IMR-90 (cell line): ENCODE measurements around the gene ADGRF1. TPM values are rescaled to one million over a fixed set of nuclear protein-coding genes. Genes with fewer than 3 reads are reported as not detected.

Experiments used
- ATAC-seq: fragments of 200-7000 bp; cut with Tn5 transposase; 2 replicates; pipeline ENCODE4 v1.9.1; 2020; ENCODE audit warnings: low read depth, mild to moderate bottlenecking, moderate library complexity
- BruUV-seq: library from RNA; stranded (reverse); fragments of 400-500 nt; replicated peaks from 2 replicates; lab custom pipeline; 2021; lab: Mats Ljungman, UMichigan
- CTCF ChIA-PET: fragments of 300-600 bp; formaldehyde crosslinking; extraction: SDS; loops from one replicate; lab custom pipeline; 2021; ENCODE audit warnings: antibody characterized with exemption; lab: Yijun Ruan, JAX
- POLR2A ChIA-PET: fragments of 300-600 bp; sonication (Branson Sonifier 250); formaldehyde crosslinking; loops from one replicate; lab custom pipeline; 2022; ENCODE audit warnings: antibody characterized with exemption; ENCODE audit not compliant: unreplicated experiment; lab: Charles Lee
- DNase-seq: peaks from one replicate; pipeline ENCODE4 v3.0.0; 2013
- H2AFZ ChIP-seq: replicated peaks from 2 replicates; pipeline ENCODE3; 2013; ENCODE audit warnings: low read length, mild to moderate bottlenecking; ENCODE audit not compliant: poor library complexity
- H2AK5ac ChIP-seq: 2 replicates; pipeline ENCODE4 v1.6.1; 2013; ENCODE audit warnings: low read depth, low read length, inconsistent platforms
- H2AK9ac ChIP-seq: replicated peaks from 2 replicates; pipeline ENCODE3; 2013; ENCODE audit warnings: mild to moderate bottlenecking, low read depth, low read length, moderate library complexity; ENCODE audit not compliant: poor library complexity
- H2BK120ac ChIP-seq: 2 replicates; pipeline ENCODE4 v1.6.1; 2013; ENCODE audit warnings: low read depth, low read length, inconsistent platforms
- H2BK15ac ChIP-seq: 3 replicates; pipeline ENCODE4 v1.6.1; 2013; ENCODE audit warnings: low read depth, low read length, inconsistent platforms
- H2BK20ac ChIP-seq: 2 replicates; pipeline ENCODE4 v1.6.1; 2013; ENCODE audit warnings: low read depth, mild to moderate bottlenecking, inconsistent platforms, low read length, moderate library complexity
- H2BK5ac ChIP-seq: 2 replicates; pipeline ENCODE4 v1.6.1; 2013; ENCODE audit warnings: mild to moderate bottlenecking, low read depth, low read length, inconsistent platforms; ENCODE audit not compliant: poor library complexity, severe bottlenecking
- H3K14ac ChIP-seq: replicated peaks from 2 replicates; pipeline ENCODE4 v1.6.1; 2013; ENCODE audit warnings: low read depth, low read length, inconsistent platforms
- H3K18ac ChIP-seq: 2 replicates; pipeline ENCODE4 v1.6.1; 2013; ENCODE audit warnings: low read depth, low read length, control low read depth
- H3K23ac ChIP-seq: 2 replicates; pipeline ENCODE4 v1.6.1; 2013; ENCODE audit warnings: low read depth, low read length, inconsistent platforms
- H3K27ac ChIP-seq: 2 replicates; pipeline ENCODE4 v1.5.1; 2013; ENCODE audit warnings: mild to moderate bottlenecking, control low read depth, low read length; ENCODE audit not compliant: insufficient read depth
- H3K27me3 ChIP-seq: 2 replicates; pipeline ENCODE4 v1.6.1; 2013; ENCODE audit warnings: low read length; ENCODE audit not compliant: control insufficient read depth, insufficient read depth
- H3K36me3 ChIP-seq: 2 replicates; pipeline ENCODE4 v1.6.1; 2013; ENCODE audit warnings: low read length, mixed read lengths; ENCODE audit not compliant: control insufficient read depth, insufficient read depth
- H3K4ac ChIP-seq: 2 replicates; pipeline ENCODE4 v1.6.1; 2013; ENCODE audit warnings: low read depth, low read length, inconsistent platforms
- H3K4me1 ChIP-seq: 2 replicates; pipeline ENCODE4 v1.6.1; 2013; ENCODE audit warnings: low read length, mixed read lengths; ENCODE audit not compliant: control insufficient read depth, insufficient read depth
- H3K4me2 ChIP-seq: 2 replicates; pipeline ENCODE4 v1.6.1; 2013; ENCODE audit warnings: low read depth, mild to moderate bottlenecking, control low read depth, low read length, moderate library complexity
- H3K4me3 ChIP-seq: 2 replicates; pipeline ENCODE4 v1.5.1; 2013; ENCODE audit warnings: low read depth, mild to moderate bottlenecking, control low read depth, low read length, moderate library complexity; ENCODE audit not compliant: insufficient read depth
- H3K56ac ChIP-seq: 2 replicates; pipeline ENCODE4 v1.6.1; 2013; ENCODE audit warnings: low read length, inconsistent platforms; ENCODE audit not compliant: insufficient read depth; ENCODE audit errors: extremely low read depth
- H3K79me1 ChIP-seq, 2 experiments: 2 replicates each; pipeline ENCODE4 v1.6.1; 2013; ENCODE audit warnings: low read length in 2 of 2, inconsistent platforms in 1 of 2, low read depth in 1 of 2
- H3K9ac ChIP-seq: 2 replicates; pipeline ENCODE4 v1.6.1; 2013; ENCODE audit warnings: low read depth, low read length, control low read depth
- H3K9me1 ChIP-seq: 2 replicates; pipeline ENCODE4 v1.6.1; 2013; ENCODE audit warnings: low read length, inconsistent platforms; ENCODE audit not compliant: insufficient read depth
- H3K9me3 ChIP-seq: 2 replicates; pipeline ENCODE4 v1.6.1; 2013; ENCODE audit warnings: low read length; ENCODE audit not compliant: control insufficient read depth, insufficient read depth
- H4K20me1 ChIP-seq: 2 replicates; pipeline ENCODE4 v1.6.1; 2013; ENCODE audit warnings: low read length, inconsistent platforms; ENCODE audit not compliant: insufficient read depth
- H4K5ac ChIP-seq: 2 replicates; pipeline ENCODE4 v1.6.1; 2013; ENCODE audit warnings: mild to moderate bottlenecking, low read depth, low read length, control low read depth
- H4K8ac ChIP-seq, 2 experiments: 2 replicates each; pipeline ENCODE4 v1.6.1; 2013; ENCODE audit warnings: low read depth in 2 of 2, low read length in 2 of 2, control low read depth in 1 of 2, inconsistent platforms in 1 of 2
- H4K91ac ChIP-seq: 2 replicates; pipeline ENCODE4 v1.6.1; 2013; ENCODE audit warnings: low read depth, low read length, inconsistent platforms; ENCODE audit not compliant: insufficient read depth
- CHD1 ChIP-seq: IDR thresholded peaks from 2 replicates; pipeline ENCODE4 v1.6.1; 2012; ENCODE audit warnings: low read depth, low read length, improper control_type of control experiment
- ELK1 ChIP-seq: fragments of 150-350 bp; IDR thresholded peaks from 2 replicates; pipeline ENCODE4 v1.6.1; 2016; ENCODE audit warnings: low read depth, mild to moderate bottlenecking, low read length, moderate library complexity, borderline replicate concordance
- FOS ChIP-seq: fragments of 150-350 bp; IDR thresholded peaks from 2 replicates; pipeline ENCODE4 v1.6.1; 2016; ENCODE audit warnings: low read depth, low read length
- MAFK ChIP-seq: IDR thresholded peaks from 2 replicates; pipeline ENCODE4 v1.6.1; 2012; ENCODE audit warnings: low read depth, low read length, improper control_type of control experiment
- MAZ ChIP-seq: IDR thresholded peaks from 2 replicates; pipeline ENCODE4 v1.6.1; 2012; ENCODE audit warnings: low read depth, mild to moderate bottlenecking, low read length, improper control_type of control experiment, moderate library complexity, borderline replicate concordance
- MXI1 ChIP-seq: IDR thresholded peaks from 2 replicates; pipeline ENCODE4 v1.6.1; 2012; ENCODE audit warnings: low read depth, mild to moderate bottlenecking, low read length, moderate library complexity, borderline replicate concordance
- NFE2L2 ChIP-seq: fragments of 150-350 bp; IDR thresholded peaks from 2 replicates; pipeline ENCODE4 v1.6.1; 2016; ENCODE audit warnings: low read depth, mild to moderate bottlenecking, low read length
- POLR2A ChIP-seq: IDR thresholded peaks from 2 replicates; pipeline ENCODE4 v1.6.1; 2012; ENCODE audit warnings: mild to moderate bottlenecking, low read depth, low read length
- RAD21 ChIP-seq: IDR thresholded peaks from 2 replicates; pipeline ENCODE4 v1.6.1; 2012; ENCODE audit warnings: low read length, improper control_type of control experiment
- RCOR1 ChIP-seq: IDR thresholded peaks from 2 replicates; pipeline ENCODE4 v1.6.1; 2012; ENCODE audit warnings: mild to moderate bottlenecking, low read length, improper control_type of control experiment; ENCODE audit not compliant: insufficient replicate concordance
- RFX5 ChIP-seq: IDR thresholded peaks from 2 replicates; pipeline ENCODE4 v1.8.0; 2012; ENCODE audit warnings: low read depth, mild to moderate bottlenecking, low read length, moderate library complexity
- USF2 ChIP-seq: fragments of 150-350 bp; IDR thresholded peaks from 2 replicates; pipeline ENCODE4 v1.6.1; 2017; ENCODE audit warnings: mild to moderate bottlenecking, antibody characterized with exemption, low read length, low read depth
- WGBS, 2 experiments: methylation state at CpG; one replicate each; pipeline versions ENCODE4 v1.1.5 to v1.1.7; 2013; ENCODE audit warnings: missing lambda C conversion rate in 2 of 2; ENCODE audit not compliant: insufficient read length in 1 of 2; ENCODE audit errors: extremely low coverage in 2 of 2; 5-methylcytosine and 5-hydroxymethylcytosine counted together
- dilution Hi-C: fragments of 300-500 bp; cut with HindIII; formaldehyde crosslinking; loops from one replicate; pipeline ENCODE4 v1.14.3; 2018; ENCODE audit warnings: low sequenced_read_pairs; ENCODE audit not compliant: unreplicated experiment
- in situ Hi-C: fragments of 300-500 bp; cut with MboI; formaldehyde crosslinking; loops from 3 replicates; pipeline ENCODE4 v1.14.3; 2019; ENCODE audit warnings: low sequenced_read_pairs, inconsistent platforms, mixed read lengths
- intact Hi-C: fragments of 100-400 bp; cut with micrococcal nuclease; formaldehyde crosslinking; loops from 2 replicates; pipeline ENCODE4 v1.10.0; 2022
- polyA plus RNA-seq, 3 experiments: library from polyadenylated mRNA; depleted of rRNA; stranded (reverse); fragments of >200 nt; gene quantifications; 2 replicates each; pipeline ENCODE4 v1.2.3, GENCODE V29; 2012; ENCODE audit warnings: low replicate concordance in 1 of 3
- total RNA-seq: library from RNA; depleted of rRNA; stranded (reverse); fragments of >200 nt; gene quantifications from 2 replicates; pipeline ENCODE4 v1.2.3, GENCODE V29; 2012

The ADGRF1 gene
- total and polyA plus RNA-seq, 2 of the 4 experiments (the other 2 are of a cell fraction): not detected

GRCh38 chr6:47005486-47005885 is 36.6 kb downstream of the ADGRF1 start:
- WGBS, 2 experiments: no CpG with 5 or more reads among the region's 1 CpG
- Histone ChIP-seq H3K23ac (no peak overlapping the region), H3K14ac (no peak overlapping the region), H3K9me3 (no peaks in the 10 kb centered on the region), H4K5ac (no peak overlapping the region), H3K4me2 (no peak overlapping the region), H3K56ac (no peak overlapping the region), H4K91ac (no peak overlapping the region), H2BK20ac (no peak overlapping the region), H2BK120ac (no peak overlapping the region), H2BK15ac (no peak overlapping the region), H3K36me3 (no peaks in the 10 kb centered on the region), H3K4ac (no peak overlapping the region), H3K27me3 (no peaks in the 10 kb centered on the region), H2AK9ac (no peak overlapping the region), H3K27ac (no peak overlapping the region), H2AK5ac (no peak overlapping the region), H3K79me1 (no peaks in the 10 kb centered on the region), H4K20me1 (no peaks in the 10 kb centered on the region), H2AFZ (no peak overlapping the region), H3K18ac (no peak overlapping the region), H3K4me3 (no peak overlapping the region), H3K9me1 (no peaks in the 10 kb centered on the region), H3K9ac (no peak overlapping the region), H3K4me1 (no peaks in the 10 kb centered on the region), H4K8ac (no peak overlapping the region), H2BK5ac (no peak overlapping the region)
- CTCF ChIA-PET: no interaction called here
- ATAC-seq: no peak
- POLR2A ChIA-PET: no interaction called here
- in situ Hi-C loops: no loop called here
- TF ChIP-seq RCOR1: no peak
- no peak for TF ChIP-seq POLR2A
- TF ChIP-seq USF2: no peak
- TF ChIP-seq RAD21: no peak
- no peak for TF ChIP-seq NFE2L2
- no peak for TF ChIP-seq FOS
- TF ChIP-seq ELK1: no peak
- no peak for TF ChIP-seq MXI1
- TF ChIP-seq RFX5: no peak
- no peak for TF ChIP-seq MAZ
- TF ChIP-seq MAFK: no peak
- TF ChIP-seq CHD1: no peak
- dilution Hi-C loops: no loop called here
- DNase-seq: no peak
- intact Hi-C loops: no loop called here
- no TSS peak for BruUV-seq
